ENCODE results near the gene PGAP1.

PGAP1 gene

GRCh38 chr2:196963043-196963442, 36.5 kb upstream of the PGAP1 start:
- no peaks in the 10 kb centered on the region for H3K9me3 ChIP-seq (replicated peaks; ENCODE audit: low read length)
- no peaks in the 10 kb centered on the region for H3K36me3 ChIP-seq (ENCODE audit: insufficient read depth, low read length)
- H3K4me3 ChIP-seq (ENCODE audit: low read length) = no peak overlapping the region
- no peak overlapping the region for H3K4me2 ChIP-seq (ENCODE audit: low read length)
- H3K4me1 ChIP-seq (ENCODE audit: control insufficient read depth, insufficient read depth, low read length) = peaks cover 20% of the 10 kb centered on the region
- H3K27me3 ChIP-seq (ENCODE audit: control insufficient read depth, insufficient read depth, low read length) = no peaks in the 10 kb centered on the region
- no peak overlapping the region for H3K9ac ChIP-seq (ENCODE audit: low read depth, low read length)

- H3K9me3 ChIP-seq (replicated peaks; ENCODE audit: low read length) = no peaks in the 10 kb centered on the region
- H3K4me2 ChIP-seq (ENCODE audit: low read length) = no peak overlapping the region
- H3K9ac ChIP-seq (ENCODE audit: low read depth, low read length) = no peak overlapping the region
- no peaks in the 10 kb centered on the region for H3K27me3 ChIP-seq (ENCODE audit: control insufficient read depth, insufficient read depth, low read length)
- H3K36me3 ChIP-seq (ENCODE audit: insufficient read depth, low read length) = no peaks in the 10 kb centered on the region
- H3K4me3 ChIP-seq (ENCODE audit: low read length) = no peak overlapping the region
- H3K4me1 ChIP-seq (ENCODE audit: control insufficient read depth, insufficient read depth, low read length) = peaks cover 17% of the 10 kb centered on the region
These were observed 35.8 kb upstream of the PGAP1 start for GRCh38 chr2:196962325-196962724.

GRCh38 chr2:196961889-196962288, 35.4 kb upstream of the PGAP1 start:
- Histone ChIP-seq H3K4me1 (ENCODE audit: control insufficient read depth, insufficient read depth, low read length) (peaks cover 13% of the 10 kb centered on the region), H3K9ac (ENCODE audit: low read depth, low read length) (no peak overlapping the region), H3K9me3 (replicated peaks; ENCODE audit: low read length) (no peaks in the 10 kb centered on the region), H3K4me2 (ENCODE audit: low read length) (no peak overlapping the region), H3K27me3 (ENCODE audit: control insufficient read depth, insufficient read depth, low read length) (no peaks in the 10 kb centered on the region), H3K36me3 (ENCODE audit: insufficient read depth, low read length) (no peaks in the 10 kb centered on the region), H3K4me3 (ENCODE audit: low read length) (no peak overlapping the region)

- H3K27me3 ChIP-seq (ENCODE audit: control insufficient read depth, insufficient read depth, low read length) = no peaks in the 10 kb centered on the region
- H3K9me3 ChIP-seq (replicated peaks; ENCODE audit: low read length) = no peaks in the 10 kb centered on the region
- peaks cover 3% of the 10 kb centered on the region for H3K4me1 ChIP-seq (ENCODE audit: control insufficient read depth, insufficient read depth, low read length)
- H3K4me3 ChIP-seq (ENCODE audit: low read length) = no peak overlapping the region
- no peaks in the 10 kb centered on the region for H3K36me3 ChIP-seq (ENCODE audit: insufficient read depth, low read length)
- no peak overlapping the region for H3K4me2 ChIP-seq (ENCODE audit: low read length)
- no peak overlapping the region for H3K9ac ChIP-seq (ENCODE audit: low read depth, low read length)
These were observed 33.3 kb upstream of the PGAP1 start for GRCh38 chr2:196959734-196960338.

- Histone ChIP-seq H3K27me3 (ENCODE audit: control insufficient read depth, insufficient read depth, low read length) (no peaks in the 10 kb centered on the region), H3K36me3 (ENCODE audit: insufficient read depth, low read length) (no peaks in the 10 kb centered on the region), H3K9me3 (replicated peaks; ENCODE audit: low read length) (no peaks in the 10 kb centered on the region), H3K4me1 (ENCODE audit: control insufficient read depth, insufficient read depth, low read length) (peaks cover 3% of the 10 kb centered on the region), H3K4me2 (ENCODE audit: low read length) (no peak overlapping the region), H3K4me3 (ENCODE audit: low read length) (no peak overlapping the region), H3K9ac (ENCODE audit: low read depth, low read length) (no peak overlapping the region)
These were observed 32.8 kb upstream of the PGAP1 start for GRCh38 chr2:196959281-196959680.

GRCh38 chr2:196957881-196958525, 31.5 kb upstream of the PGAP1 start:
- no peak overlapping the region for H3K4me3 ChIP-seq (ENCODE audit: low read length)

GRCh38 chr2:196957442-196957841, 30.9 kb upstream of the PGAP1 start:
- no peak overlapping the region for H3K9ac ChIP-seq (ENCODE audit: low read depth, low read length)
- H3K36me3 ChIP-seq (ENCODE audit: insufficient read depth, low read length) = no peaks in the 10 kb centered on the region
- no peaks in the 10 kb centered on the region for H3K27me3 ChIP-seq (ENCODE audit: control insufficient read depth, insufficient read depth, low read length)
- H3K9me3 ChIP-seq (replicated peaks; ENCODE audit: low read length) = no peaks in the 10 kb centered on the region
- H3K4me3 ChIP-seq (ENCODE audit: low read length) = no peak overlapping the region
- no peaks in the 10 kb centered on the region for H3K4me1 ChIP-seq (ENCODE audit: control insufficient read depth, insufficient read depth, low read length)
- H3K4me2 ChIP-seq (ENCODE audit: low read length) = no peak overlapping the region

More at GRCh38 chr2:196957881-196958525, 31.5 kb upstream of the PGAP1 start:
- Histone ChIP-seq H3K36me3 (ENCODE audit: insufficient read depth, low read length) (no peaks in the 10 kb centered on the region), H3K9me3 (replicated peaks; ENCODE audit: low read length) (no peaks in the 10 kb centered on the region), H3K9ac (ENCODE audit: low read depth, low read length) (no peak overlapping the region), H3K4me1 (ENCODE audit: control insufficient read depth, insufficient read depth, low read length) (peaks cover under 1% of the 10 kb centered on the region), H3K27me3 (ENCODE audit: control insufficient read depth, insufficient read depth, low read length) (no peaks in the 10 kb centered on the region), H3K4me2 (ENCODE audit: low read length) (no peak overlapping the region)

- Histone ChIP-seq H3K9me3 (replicated peaks; ENCODE audit: low read length) (no peaks in the 10 kb centered on the region), H3K36me3 (ENCODE audit: insufficient read depth, low read length) (no peaks in the 10 kb centered on the region), H3K4me1 (ENCODE audit: control insufficient read depth, insufficient read depth, low read length) (no peaks in the 10 kb centered on the region), H3K4me3 (ENCODE audit: low read length) (no peak overlapping the region), H3K9ac (ENCODE audit: low read depth, low read length) (no peak overlapping the region), H3K4me2 (ENCODE audit: low read length) (no peak overlapping the region), H3K27me3 (ENCODE audit: control insufficient read depth, insufficient read depth, low read length) (no peaks in the 10 kb centered on the region)
These were observed 29.6 kb upstream of the PGAP1 start for GRCh38 chr2:196956069-196956468.

GRCh38 chr2:196955036-196955435, 28.5 kb upstream of the PGAP1 start:
- no peaks in the 10 kb centered on the region for H3K4me1 ChIP-seq (ENCODE audit: control insufficient read depth, insufficient read depth, low read length)
- H3K9ac ChIP-seq (ENCODE audit: low read depth, low read length) = no peak overlapping the region
- H3K36me3 ChIP-seq (ENCODE audit: insufficient read depth, low read length) = no peaks in the 10 kb centered on the region
- H3K27me3 ChIP-seq (ENCODE audit: control insufficient read depth, insufficient read depth, low read length) = no peaks in the 10 kb centered on the region
- H3K4me3 ChIP-seq (ENCODE audit: low read length) = no peak overlapping the region
- no peaks in the 10 kb centered on the region for H3K9me3 ChIP-seq (replicated peaks; ENCODE audit: low read length)
- no peak overlapping the region for H3K4me2 ChIP-seq (ENCODE audit: low read length)

GRCh38 chr2:196954001-196954400, 27.5 kb upstream of the PGAP1 start:
- Histone ChIP-seq H3K36me3 (ENCODE audit: insufficient read depth, low read length) (no peaks in the 10 kb centered on the region), H3K4me3 (ENCODE audit: low read length) (no peak overlapping the region), H3K4me2 (ENCODE audit: low read length) (no peak overlapping the region), H3K4me1 (ENCODE audit: control insufficient read depth, insufficient read depth, low read length) (no peaks in the 10 kb centered on the region), H3K9ac (ENCODE audit: low read depth, low read length) (no peak overlapping the region), H3K27me3 (ENCODE audit: control insufficient read depth, insufficient read depth, low read length) (no peaks in the 10 kb centered on the region), H3K9me3 (replicated peaks; ENCODE audit: low read length) (no peaks in the 10 kb centered on the region)

GRCh38 chr2:196952936-196953335, 26.4 kb upstream of the PGAP1 start:
- Histone ChIP-seq H3K9ac (ENCODE audit: low read depth, low read length) (no peak overlapping the region), H3K4me3 (ENCODE audit: low read length) (no peak overlapping the region), H3K4me2 (ENCODE audit: low read length) (no peak overlapping the region), H3K4me1 (ENCODE audit: control insufficient read depth, insufficient read depth, low read length) (no peaks in the 10 kb centered on the region), H3K27me3 (ENCODE audit: control insufficient read depth, insufficient read depth, low read length) (no peaks in the 10 kb centered on the region), H3K36me3 (ENCODE audit: insufficient read depth, low read length) (no peaks in the 10 kb centered on the region), H3K9me3 (replicated peaks; ENCODE audit: low read length) (no peaks in the 10 kb centered on the region)

- H3K36me3 ChIP-seq (ENCODE audit: insufficient read depth, low read length) = no peaks in the 10 kb centered on the region
- H3K9me3 ChIP-seq (replicated peaks; ENCODE audit: low read length) = no peaks in the 10 kb centered on the region
- no peak overlapping the region for H3K9ac ChIP-seq (ENCODE audit: low read depth, low read length)
- no peak overlapping the region for H3K4me3 ChIP-seq (ENCODE audit: low read length)
- no peaks in the 10 kb centered on the region for H3K27me3 ChIP-seq (ENCODE audit: control insufficient read depth, insufficient read depth, low read length)
- no peaks in the 10 kb centered on the region for H3K4me1 ChIP-seq (ENCODE audit: control insufficient read depth, insufficient read depth, low read length)
- H3K4me2 ChIP-seq (ENCODE audit: low read length) = no peak overlapping the region
These were observed 25.5 kb upstream of the PGAP1 start for GRCh38 chr2:196951973-196952372.

All from skeletal muscle satellite cell (primary cell).